C4-2B (cell line): ENCODE measurements around the gene PPP1R1B.

ENCODE experiments used
- H3K27ac ChIP-seq: fragments of 450-650 bp; 2 replicates; pipeline ENCODE4 v1.5.1; 2017
- ZFX ChIP-seq: fragments of 450-650 bp; IDR thresholded peaks from 2 replicates; pipeline ENCODE4 v1.6.1; 2017
- TF ChIP-seq, protein P1 (sequence below): fragments of 450-650 bp; conservative IDR thresholded peaks from 2 replicates; pipeline ENCODE4 v1.5.1; 2017; ENCODE audit warnings: mild to moderate bottlenecking

PPP1R1B gene

DNA sequence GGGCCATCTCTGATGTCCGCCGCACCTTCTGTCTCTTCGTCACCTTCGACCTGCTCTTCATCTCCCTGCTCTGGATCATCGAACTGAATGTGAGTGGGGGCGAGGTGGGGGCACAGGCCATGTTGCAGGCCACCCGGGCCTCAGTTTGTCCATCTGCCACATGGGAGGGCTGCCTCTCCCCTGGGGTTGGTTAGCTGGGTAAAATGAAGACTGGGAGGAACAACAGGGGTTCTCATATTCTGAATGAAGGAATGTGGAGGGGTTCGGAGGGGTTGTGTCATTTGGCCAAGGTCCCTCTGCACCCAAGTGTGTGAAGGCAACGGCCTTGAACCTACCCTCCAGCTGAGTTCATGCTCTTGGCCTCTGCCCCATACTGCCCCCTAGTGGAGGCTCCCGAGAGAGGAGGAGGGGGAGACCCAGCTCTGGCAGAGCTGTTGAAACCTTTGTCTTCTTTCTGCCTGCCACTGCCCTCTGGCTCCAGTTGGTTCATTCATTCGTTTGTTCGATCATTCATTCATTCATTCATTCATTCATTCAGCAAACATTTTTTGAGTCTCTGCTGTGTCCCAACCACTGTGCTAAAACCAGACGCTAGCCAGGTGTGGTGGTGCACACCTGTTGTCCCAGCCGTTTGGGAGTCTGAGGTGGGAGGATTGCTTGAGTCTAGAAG, 27.0 kb downstream of the PPP1R1B start:
- no peak for TF ChIP-seq ZFX
- TF ChIP-seq, protein P1, sequence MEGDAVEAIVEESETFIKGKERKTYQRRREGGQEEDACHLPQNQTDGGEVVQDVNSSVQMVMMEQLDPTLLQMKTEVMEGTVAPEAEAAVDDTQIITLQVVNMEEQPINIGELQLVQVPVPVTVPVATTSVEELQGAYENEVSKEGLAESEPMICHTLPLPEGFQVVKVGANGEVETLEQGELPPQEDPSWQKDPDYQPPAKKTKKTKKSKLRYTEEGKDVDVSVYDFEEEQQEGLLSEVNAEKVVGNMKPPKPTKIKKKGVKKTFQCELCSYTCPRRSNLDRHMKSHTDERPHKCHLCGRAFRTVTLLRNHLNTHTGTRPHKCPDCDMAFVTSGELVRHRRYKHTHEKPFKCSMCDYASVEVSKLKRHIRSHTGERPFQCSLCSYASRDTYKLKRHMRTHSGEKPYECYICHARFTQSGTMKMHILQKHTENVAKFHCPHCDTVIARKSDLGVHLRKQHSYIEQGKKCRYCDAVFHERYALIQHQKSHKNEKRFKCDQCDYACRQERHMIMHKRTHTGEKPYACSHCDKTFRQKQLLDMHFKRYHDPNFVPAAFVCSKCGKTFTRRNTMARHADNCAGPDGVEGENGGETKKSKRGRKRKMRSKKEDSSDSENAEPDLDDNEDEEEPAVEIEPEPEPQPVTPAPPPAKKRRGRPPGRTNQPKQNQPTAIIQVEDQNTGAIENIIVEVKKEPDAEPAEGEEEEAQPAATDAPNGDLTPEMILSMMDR = peak; percentile 96
- peak overlapping the region; percentile 79 for H3K27ac ChIP-seq

- no peak for TF ChIP-seq ZFX
- TF ChIP-seq, protein P1 = no peak
- H3K27ac ChIP-seq = no peak overlapping the region
Observed at GRCh38 chr17:39655105-39655504, 28.4 kb downstream of the PPP1R1B start.

DNA sequence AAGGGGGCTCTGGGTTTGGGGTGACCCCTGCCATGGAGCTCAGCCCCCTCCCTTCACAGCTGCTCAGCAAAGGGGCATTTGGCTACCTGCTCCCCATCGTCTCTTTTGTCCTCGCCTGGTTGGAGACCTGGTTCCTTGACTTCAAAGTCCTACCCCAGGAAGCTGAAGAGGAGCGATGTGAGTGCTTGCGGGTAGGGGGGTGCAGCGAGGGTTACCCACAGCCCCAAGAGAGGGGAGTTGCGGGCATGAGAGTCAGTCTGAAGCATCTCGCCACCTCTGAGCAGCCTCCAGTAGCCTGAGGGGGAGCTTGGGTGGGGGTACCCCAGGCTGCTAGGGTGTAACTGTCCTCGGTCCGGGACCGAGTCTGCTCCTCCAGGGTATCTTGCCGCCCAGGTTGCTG, 31.6 kb downstream of the PPP1R1B start:
- no peak overlapping the region for H3K27ac ChIP-seq
- TF ChIP-seq ZFX = no peak
- TF ChIP-seq, protein P1 = no peak

- TF ChIP-seq, protein P1 = no peak
- no peak for TF ChIP-seq ZFX
- no peak overlapping the region for H3K27ac ChIP-seq
Observed at GRCh38 chr17:39658760-39659159, 32.0 kb downstream of the PPP1R1B start.

DNA sequence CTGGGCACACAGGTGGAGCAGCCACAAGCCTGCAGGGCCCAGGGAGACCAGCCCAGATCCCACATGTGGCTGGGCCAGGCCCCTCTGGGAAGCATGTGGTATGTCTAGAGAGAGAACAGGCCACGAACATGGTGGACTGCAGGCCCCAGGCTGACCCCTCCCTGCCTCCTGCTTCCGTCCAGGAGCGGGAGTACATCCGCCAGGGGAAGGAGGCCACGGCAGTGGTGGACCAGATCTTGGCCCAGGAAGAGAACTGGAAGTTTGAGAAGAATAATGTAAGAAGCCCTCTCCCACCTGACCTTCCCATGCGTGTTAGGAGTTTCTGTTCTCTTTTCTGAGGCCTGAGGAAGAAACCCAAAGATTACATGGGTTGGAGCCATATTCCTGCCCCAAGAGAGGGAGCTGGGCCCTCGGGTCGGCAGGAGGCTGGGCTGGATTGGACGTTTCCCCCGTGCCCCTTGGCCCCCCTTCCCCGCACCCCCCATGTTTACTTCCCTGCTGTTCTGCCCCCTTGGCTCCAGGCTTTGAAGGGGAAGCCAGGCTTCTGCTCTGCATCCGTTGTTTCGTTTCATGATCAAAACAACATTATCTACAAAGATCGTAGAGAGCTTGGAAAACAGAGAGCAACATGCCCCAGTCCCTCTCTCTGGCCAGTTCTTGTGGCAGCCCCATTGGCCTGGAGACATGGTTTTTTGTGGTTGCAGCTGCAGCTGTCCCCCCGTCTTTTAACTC, 32.7 kb downstream of the PPP1R1B start:
- no peak overlapping the region for H3K27ac ChIP-seq
- no peak for TF ChIP-seq ZFX
- TF ChIP-seq, protein P1 = no peak

- TF ChIP-seq, protein P1 = no peak
- TF ChIP-seq ZFX = no peak
- no peak overlapping the region for H3K27ac ChIP-seq
Observed at GRCh38 chr17:39660011-39660360, 33.2 kb downstream of the PPP1R1B start.
